A673 (cell line): ENCODE results near the gene POLN.

Experiments
- EZH2 ChIP-seq: fragments of 200-600 bp; sonication (generic); IDR thresholded peaks from 2 replicates; pipeline ENCODE4 v1.6.1; 2017; ENCODE audit warnings: borderline replicate concordance, low read depth, mild to moderate bottlenecking, mixed read lengths, antibody characterized with exemption, low read length; ENCODE audit not compliant: poor library complexity, severe bottlenecking
- TF ChIP-seq, protein P1 (sequence below): fragments of 300-800, 200-600 bp; sonication (generic); conservative IDR thresholded peaks from 2 replicates; pipeline ENCODE4 v1.5.1; 2017; ENCODE audit warnings: low read depth, mild to moderate bottlenecking, antibody characterized with exemption, low read length, moderate library complexity, mixed read lengths

GRCh38 chr4:2289955-2290333 is 48.0 kb upstream of the POLN start:
- TF ChIP-seq, protein P1, sequence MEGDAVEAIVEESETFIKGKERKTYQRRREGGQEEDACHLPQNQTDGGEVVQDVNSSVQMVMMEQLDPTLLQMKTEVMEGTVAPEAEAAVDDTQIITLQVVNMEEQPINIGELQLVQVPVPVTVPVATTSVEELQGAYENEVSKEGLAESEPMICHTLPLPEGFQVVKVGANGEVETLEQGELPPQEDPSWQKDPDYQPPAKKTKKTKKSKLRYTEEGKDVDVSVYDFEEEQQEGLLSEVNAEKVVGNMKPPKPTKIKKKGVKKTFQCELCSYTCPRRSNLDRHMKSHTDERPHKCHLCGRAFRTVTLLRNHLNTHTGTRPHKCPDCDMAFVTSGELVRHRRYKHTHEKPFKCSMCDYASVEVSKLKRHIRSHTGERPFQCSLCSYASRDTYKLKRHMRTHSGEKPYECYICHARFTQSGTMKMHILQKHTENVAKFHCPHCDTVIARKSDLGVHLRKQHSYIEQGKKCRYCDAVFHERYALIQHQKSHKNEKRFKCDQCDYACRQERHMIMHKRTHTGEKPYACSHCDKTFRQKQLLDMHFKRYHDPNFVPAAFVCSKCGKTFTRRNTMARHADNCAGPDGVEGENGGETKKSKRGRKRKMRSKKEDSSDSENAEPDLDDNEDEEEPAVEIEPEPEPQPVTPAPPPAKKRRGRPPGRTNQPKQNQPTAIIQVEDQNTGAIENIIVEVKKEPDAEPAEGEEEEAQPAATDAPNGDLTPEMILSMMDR: no peak
- no peak for TF ChIP-seq EZH2
